GM23248 (cell line): ENCODE data around the gene VWA8. TPM values are rescaled to one million over a fixed set of nuclear protein-coding genes. Genes with fewer than 3 reads are reported as not detected.

ENCODE experiments used
- DNase-seq: peaks from one replicate; pipeline ENCODE4 v3.0.0-alpha.2; 2015
- H2AFZ ChIP-seq: fragments of 200-600 bp; sonication (generic); 2 replicates; pipeline ENCODE4 v1.6.1; 2016; ENCODE audit warnings: antibody characterized with exemption
- H3F3A ChIP-seq: fragments of 200-600 bp; sonication (generic); 2 replicates; pipeline ENCODE4 v1.6.1; 2016; ENCODE audit warnings: mild to moderate bottlenecking, antibody characterized with exemption, mixed run types; ENCODE audit not compliant: insufficient read depth
- H3K27ac ChIP-seq: fragments of 200-600 bp; sonication (generic); 2 replicates; pipeline ENCODE4 v1.5.1; 2016; ENCODE audit warnings: mild to moderate bottlenecking
- H3K27me3 ChIP-seq: fragments of 200-600 bp; sonication (generic); replicated peaks from 2 replicates; pipeline ENCODE4 v1.6.1; 2016; ENCODE audit warnings: mild to moderate bottlenecking; ENCODE audit not compliant: insufficient read depth
- H3K36me3 ChIP-seq: fragments of 200-600 bp; sonication (generic); 2 replicates; pipeline ENCODE4 v1.6.1; 2016; ENCODE audit warnings: low read depth, mild to moderate bottlenecking
- H3K4me1 ChIP-seq: fragments of 200-600 bp; sonication (generic); 2 replicates; pipeline ENCODE4 v1.6.1; 2016; ENCODE audit warnings: mild to moderate bottlenecking; ENCODE audit not compliant: insufficient read depth
- H3K4me2 ChIP-seq: fragments of 200-600 bp; sonication (generic); one replicate; pipeline ENCODE4 v1.6.1; 2016; ENCODE audit warnings: mild to moderate bottlenecking; ENCODE audit not compliant: unreplicated experiment
- H3K4me3 ChIP-seq: fragments of 200-600 bp; sonication (generic); 2 replicates; pipeline ENCODE4 v1.5.1; 2016; ENCODE audit warnings: mild to moderate bottlenecking
- H3K79me2 ChIP-seq: fragments of 200-600 bp; sonication (generic); 2 replicates; pipeline ENCODE4 v1.6.1; 2016; ENCODE audit warnings: mild to moderate bottlenecking; ENCODE audit not compliant: insufficient read depth
- H3K9ac ChIP-seq: fragments of 200-600 bp; sonication (generic); 2 replicates; pipeline ENCODE4 v1.6.1; 2016; ENCODE audit warnings: mild to moderate bottlenecking
- H3K9me2 ChIP-seq: fragments of 200-600 bp; sonication (generic); 2 replicates; pipeline ENCODE4 v1.6.1; 2016; ENCODE audit warnings: mixed run types, mild to moderate bottlenecking, moderate library complexity; ENCODE audit not compliant: insufficient read depth
- H3K9me3 ChIP-seq: fragments of 200-600 bp; sonication (generic); one replicate; pipeline ENCODE4 v1.6.1; 2017; ENCODE audit warnings: low read depth
- H4K20me1 ChIP-seq: fragments of 200-600 bp; sonication (generic); 2 replicates; pipeline ENCODE4 v1.6.0; 2016; ENCODE audit not compliant: insufficient read depth
- EZH2 ChIP-seq: fragments of 200-600 bp; sonication (generic); IDR thresholded peaks from 2 replicates; pipeline ENCODE4 v1.6.1; 2018; ENCODE audit warnings: antibody characterized with exemption, mild to moderate bottlenecking; ENCODE audit not compliant: insufficient read depth, poor library complexity, severe bottlenecking
- EZH2phosphoT487 ChIP-seq: fragments of 200-600 bp; sonication (generic); IDR thresholded peaks from 2 replicates; pipeline ENCODE4 v1.6.1; 2018; ENCODE audit warnings: antibody characterized with exemption, moderate library complexity, mild to moderate bottlenecking, low read depth; ENCODE audit not compliant: insufficient read depth
- WGBS, 2 experiments: methylation state at CpG; one replicate each; pipeline ENCODE4 v1.1.6; 2015 to 2017; ENCODE audit warnings: low lambda C conversion rate in 2 of 2, low coverage in 1 of 2; ENCODE audit errors: missing lambda C conversion rate in 2 of 2; 5-methylcytosine and 5-hydroxymethylcytosine counted together
- in situ Hi-C: fragments of 300-500 bp; cut with MboI; formaldehyde crosslinking; loops from 2 replicates; pipeline ENCODE4 v1.15.0; 2020
- polyA plus RNA-seq: library from polyadenylated mRNA; unstranded; fragments of >200 nt; fragmentation: Nextera tagmentation; extraction: Ambion mirVana; gene quantifications from 2 replicates; pipeline ENCODE4 v1.2.1, GENCODE V29; 2016
- total RNA-seq: library from RNA; depleted of rRNA; stranded (reverse); fragments of >200 nt; shearing (Covaris generic); gene quantifications from 2 replicates; pipeline ENCODE4 v1.2.3, GENCODE V29; 2014

Gene VWA8
- total and polyA plus RNA-seq, 2 experiments from 2014 or later: 3.9 to 10.1 TPM

GRCh38 chr13:41802684-41803444, 158.0 kb downstream of the VWA8 start:
- WGBS, 2 experiments: 94 to 95% methylated on average over 1 of the region's 1 CpG
- H3K9me2 ChIP-seq: no peaks in the 10 kb centered on the region; the same call in 1 of the 2 replicates
- H4K20me1 ChIP-seq: no peaks in the 10 kb centered on the region
- peak overlapping the region; percentile 71 for H3K27ac ChIP-seq
- no peak overlapping the region for H2AFZ ChIP-seq
- TF ChIP-seq EZH2 (no peak), EZH2phosphoT487 (no peak)
- H3K27me3 ChIP-seq: no peaks in the 10 kb centered on the region
- no peaks in the 10 kb centered on the region for H3K9me3 ChIP-seq
- in situ Hi-C loops: no loop called here
- no peak overlapping the region for H3K4me2 ChIP-seq
- no peak overlapping the region for H3K4me3 ChIP-seq
- no peak overlapping the region for H3K9ac ChIP-seq
- H3K4me1 ChIP-seq: peaks cover 16% of the 10 kb centered on the region
- H3F3A ChIP-seq: peaks cover 11% of the 10 kb centered on the region; the same call in 1 of the 2 replicates
- H3K79me2 ChIP-seq: no peaks in the 10 kb centered on the region
- H3K36me3 ChIP-seq: no peaks in the 10 kb centered on the region
- peak; percentile 87 for DNase-seq

GRCh38 chr13:41802043-41802683, 158.7 kb downstream of the VWA8 start:
- Histone ChIP-seq H3K9me3 (no peaks in the 10 kb centered on the region), H3K4me3 (no peak overlapping the region), H3K27ac (peak overlapping the region; percentile 71), H2AFZ (no peak overlapping the region), H3K9me2 (no peaks in the 10 kb centered on the region; the same call in 1 of the 2 replicates), H4K20me1 (no peaks in the 10 kb centered on the region), H3K79me2 (no peaks in the 10 kb centered on the region), H3F3A (peaks cover 11% of the 10 kb centered on the region; the same call in 1 of the 2 replicates), H3K4me1 (peaks cover 16% of the 10 kb centered on the region), H3K27me3 (no peaks in the 10 kb centered on the region), H3K9ac (no peak overlapping the region), H3K4me2 (no peak overlapping the region), H3K36me3 (no peaks in the 10 kb centered on the region)
- in situ Hi-C loops: no loop called here
- TF ChIP-seq EZH2: no peak
- no peak for TF ChIP-seq EZH2phosphoT487
- 89 to 90% methylated on average over 2 of the region's 2 CpGs for WGBS, 2 experiments
- no peak for DNase-seq

GRCh38 chr13:41791056-41791455, 169.9 kb downstream of the VWA8 start:
- H3K27ac ChIP-seq: 0 out of 2 replicates have a peak overlapping the region, but pooled peaks have one; percentile 3
- no peaks in the 10 kb centered on the region for H4K20me1 ChIP-seq
- H3K27me3 ChIP-seq: no peaks in the 10 kb centered on the region
- in situ Hi-C loops: no loop called here
- no peaks in the 10 kb centered on the region for H3K9me3 ChIP-seq
- H3K9ac ChIP-seq: no peak overlapping the region
- no peaks in the 10 kb centered on the region for H3K9me2 ChIP-seq
- H3K4me2 ChIP-seq: peak overlapping the region; percentile 26
- H3K4me1 ChIP-seq: peaks cover 19% of the 10 kb centered on the region
- no peak for TF ChIP-seq EZH2phosphoT487
- no peak for TF ChIP-seq EZH2
- DNase-seq: peak; percentile 51
- H3F3A ChIP-seq: no peaks in the 10 kb centered on the region
- no peak overlapping the region for H2AFZ ChIP-seq
- no peak overlapping the region for H3K4me3 ChIP-seq
- no peaks in the 10 kb centered on the region for H3K36me3 ChIP-seq
- H3K79me2 ChIP-seq: no peaks in the 10 kb centered on the region

GRCh38 chr13:41788552-41788951, 172.4 kb downstream of the VWA8 start:
- no peaks in the 10 kb centered on the region for H3K36me3 ChIP-seq
- TF ChIP-seq EZH2 (no peak), EZH2phosphoT487 (no peak)
- WGBS, 2 experiments: 93 to 96% methylated on average over 4 of the region's 4 CpGs
- no peaks in the 10 kb centered on the region for H4K20me1 ChIP-seq
- H3K27me3 ChIP-seq: no peaks in the 10 kb centered on the region
- H3K9me2 ChIP-seq: no peaks in the 10 kb centered on the region
- H3K4me2 ChIP-seq: no peak overlapping the region
- no peaks in the 10 kb centered on the region for H3F3A ChIP-seq
- H3K9me3 ChIP-seq: no peaks in the 10 kb centered on the region
- no peak overlapping the region for H3K9ac ChIP-seq
- in situ Hi-C loops: no loop called here
- no peak overlapping the region for H3K27ac ChIP-seq
- H3K4me3 ChIP-seq: no peak overlapping the region
- no peak for DNase-seq
- H3K4me1 ChIP-seq: peaks cover 19% of the 10 kb centered on the region
- no peaks in the 10 kb centered on the region for H3K79me2 ChIP-seq
- H2AFZ ChIP-seq: no peak overlapping the region
